HUES64 (cell line): ENCODE results near the gene MSL2.
"Not testable (repeated sequence)": the region's sequence is repeated elsewhere in the genome, so short reads cannot be mapped to it uniquely, and the experiment has no call there.

Source experiments
- H3K27ac ChIP-seq: 2 replicates; pipeline ENCODE4 v1.7.0; 2013; ENCODE audit warnings: low read depth, low read length, inconsistent platforms
- H3K27me3 ChIP-seq: 2 replicates; pipeline ENCODE4 v1.6.1; 2013; ENCODE audit warnings: mild to moderate bottlenecking, low read length; ENCODE audit not compliant: insufficient read depth
- H3K36me3 ChIP-seq: 2 replicates; pipeline ENCODE4 v1.6.1; 2013; ENCODE audit warnings: mild to moderate bottlenecking, low read length; ENCODE audit not compliant: insufficient read depth
- H3K4me1 ChIP-seq: 2 replicates; pipeline ENCODE4 v1.6.1; 2013; ENCODE audit warnings: mild to moderate bottlenecking, low read length, moderate library complexity; ENCODE audit not compliant: insufficient read depth
- H3K4me3 ChIP-seq: 2 replicates; pipeline ENCODE4 v1.5.1; 2013; ENCODE audit warnings: mild to moderate bottlenecking, low read length, moderate library complexity
- H3K9ac ChIP-seq: 2 replicates; pipeline ENCODE4 v1.6.1; 2013; ENCODE audit warnings: mild to moderate bottlenecking, low read depth, low read length
- H3K9me3 ChIP-seq: 2 replicates; pipeline ENCODE4 v1.6.1; 2013; ENCODE audit warnings: low read depth, low read length; ENCODE audit not compliant: insufficient read depth
- WGBS: fragments of 150-250, 120-280 bp; methylation state at CpG from one replicate; pipeline ENCODE4 v1.1.7; 2013; ENCODE audit warnings: missing lambda C conversion rate; 5-methylcytosine and 5-hydroxymethylcytosine counted together

The MSL2 gene

GRCh38 chr3:136168236-136168635, 27.9 kb downstream of the MSL2 start:
- H3K36me3 ChIP-seq, H3K4me3 ChIP-seq, H3K27me3 ChIP-seq, H3K27ac ChIP-seq, H3K9me3 ChIP-seq, H3K9ac ChIP-seq: not testable (repeated sequence)
- 100% methylated on average over 2 of the region's 4 CpGs for WGBS
- peaks cover 23% of the 10 kb centered on the region for H3K4me1 ChIP-seq

GRCh38 chr3:136166507-136166906, 29.6 kb downstream of the MSL2 start:
- H3K4me3 ChIP-seq: no peak overlapping the region
- peaks cover 23% of the 10 kb centered on the region for H3K4me1 ChIP-seq
- no peaks in the 10 kb centered on the region for H3K27me3 ChIP-seq
- H3K27ac ChIP-seq: no peak overlapping the region
- no peak overlapping the region for H3K9ac ChIP-seq
- no peaks in the 10 kb centered on the region for H3K9me3 ChIP-seq
- no peaks in the 10 kb centered on the region for H3K36me3 ChIP-seq
- 91% methylated on average over 3 of the region's 3 CpGs for WGBS

- not testable (repeated sequence) for H3K36me3 ChIP-seq, H3K4me3 ChIP-seq, H3K27me3 ChIP-seq, H3K9me3 ChIP-seq, H3K27ac ChIP-seq, H3K9ac ChIP-seq
- H3K4me1 ChIP-seq: peaks cover 23% of the 10 kb centered on the region
These were observed 32.5 kb downstream of the MSL2 start for GRCh38 chr3:136163607-136164006.

- H3K27ac ChIP-seq: no peak overlapping the region
- peaks cover 23% of the 10 kb centered on the region for H3K4me1 ChIP-seq
- no peak overlapping the region for H3K9ac ChIP-seq
- H3K9me3 ChIP-seq: no peaks in the 10 kb centered on the region
- H3K27me3 ChIP-seq: no peaks in the 10 kb centered on the region
- no peak overlapping the region for H3K4me3 ChIP-seq
- WGBS: 95% methylated on average over 7 of the region's 7 CpGs
- H3K36me3 ChIP-seq: no peaks in the 10 kb centered on the region
These were observed 33.8 kb downstream of the MSL2 start for GRCh38 chr3:136162322-136162721.

GRCh38 chr3:136161516-136161915, 34.6 kb downstream of the MSL2 start:
- Histone ChIP-seq H3K27me3 (no peaks in the 10 kb centered on the region), H3K9me3 (no peaks in the 10 kb centered on the region), H3K36me3 (no peaks in the 10 kb centered on the region), H3K9ac (no peak overlapping the region), H3K4me3 (no peak overlapping the region), H3K27ac (no peak overlapping the region), H3K4me1 (peaks cover 17% of the 10 kb centered on the region)

- no peaks in the 10 kb centered on the region for H3K9me3 ChIP-seq
- no peak overlapping the region for H3K27ac ChIP-seq
- WGBS: 95% methylated on average over 4 of the region's 4 CpGs
- H3K9ac ChIP-seq: no peak overlapping the region
- no peaks in the 10 kb centered on the region for H3K27me3 ChIP-seq
- H3K36me3 ChIP-seq: peaks cover 41% of the 10 kb centered on the region
- H3K4me1 ChIP-seq: no peaks in the 10 kb centered on the region
- no peak overlapping the region for H3K4me3 ChIP-seq
These were observed 43.2 kb downstream of the MSL2 start for GRCh38 chr3:136152963-136153362.

- H3K4me3 ChIP-seq: no peak overlapping the region
- H3K27ac ChIP-seq: no peak overlapping the region
- H3K36me3 ChIP-seq: peaks cover 45% of the 10 kb centered on the region
- H3K27me3 ChIP-seq: no peaks in the 10 kb centered on the region
- H3K9me3 ChIP-seq: no peaks in the 10 kb centered on the region
- H3K4me1 ChIP-seq: no peaks in the 10 kb centered on the region
- WGBS: 93% methylated on average over 4 of the region's 4 CpGs
- H3K9ac ChIP-seq: no peak overlapping the region
These were observed 43.8 kb downstream of the MSL2 start for GRCh38 chr3:136152176-136152843.

- Histone ChIP-seq H3K4me1 (no peaks in the 10 kb centered on the region), H3K36me3 (peaks cover 49% of the 10 kb centered on the region), H3K9ac (no peak overlapping the region), H3K27me3 (no peaks in the 10 kb centered on the region), H3K27ac (no peak overlapping the region), H3K9me3 (no peaks in the 10 kb centered on the region), H3K4me3 (no peak overlapping the region)
- WGBS: 94% methylated on average over 10 of the region's 10 CpGs
These were observed 44.9 kb downstream of the MSL2 start for GRCh38 chr3:136151219-136151618.

GRCh38 chr3:136149667-136150066, 46.5 kb downstream of the MSL2 start:
- no peak overlapping the region for H3K4me3 ChIP-seq
- no peak overlapping the region for H3K9ac ChIP-seq
- H3K36me3 ChIP-seq: peaks cover 62% of the 10 kb centered on the region
- 98% methylated on average over 3 of the region's 3 CpGs for WGBS
- H3K27me3 ChIP-seq: no peaks in the 10 kb centered on the region
- no peaks in the 10 kb centered on the region for H3K9me3 ChIP-seq
- H3K27ac ChIP-seq: no peak overlapping the region
- H3K4me1 ChIP-seq: no peaks in the 10 kb centered on the region

- Histone ChIP-seq H3K4me1 (no peaks in the 10 kb centered on the region), H3K27ac (no peak overlapping the region), H3K36me3 (peaks cover 55% of the 10 kb centered on the region), H3K9me3 (no peaks in the 10 kb centered on the region), H3K27me3 (no peaks in the 10 kb centered on the region), H3K9ac (no peak overlapping the region), H3K4me3 (no peak overlapping the region)
- 94% methylated on average over 6 of the region's 6 CpGs for WGBS
These were observed 49.0 kb downstream of the MSL2 start for GRCh38 chr3:136146981-136147729.

GRCh38 chr3:136144397-136144796, 51.7 kb downstream of the MSL2 start:
- H3K9me3 ChIP-seq, H3K9ac ChIP-seq, H3K27me3 ChIP-seq, H3K4me3 ChIP-seq, H3K27ac ChIP-seq, H3K4me1 ChIP-seq: not testable (repeated sequence)
- WGBS: 96% methylated on average over 4 of the region's 4 CpGs
- H3K36me3 ChIP-seq: peaks cover 32% of the 10 kb centered on the region
